Measurements from ENCODE around the gene BBS9. TPM values are rescaled to one million over a fixed set of nuclear protein-coding genes. Genes with fewer than 3 reads are reported as not detected.

BBS9 gene
- total RNA-seq, 2 experiments from 2014 or later: 6.0 to 7.7 TPM

DNA sequence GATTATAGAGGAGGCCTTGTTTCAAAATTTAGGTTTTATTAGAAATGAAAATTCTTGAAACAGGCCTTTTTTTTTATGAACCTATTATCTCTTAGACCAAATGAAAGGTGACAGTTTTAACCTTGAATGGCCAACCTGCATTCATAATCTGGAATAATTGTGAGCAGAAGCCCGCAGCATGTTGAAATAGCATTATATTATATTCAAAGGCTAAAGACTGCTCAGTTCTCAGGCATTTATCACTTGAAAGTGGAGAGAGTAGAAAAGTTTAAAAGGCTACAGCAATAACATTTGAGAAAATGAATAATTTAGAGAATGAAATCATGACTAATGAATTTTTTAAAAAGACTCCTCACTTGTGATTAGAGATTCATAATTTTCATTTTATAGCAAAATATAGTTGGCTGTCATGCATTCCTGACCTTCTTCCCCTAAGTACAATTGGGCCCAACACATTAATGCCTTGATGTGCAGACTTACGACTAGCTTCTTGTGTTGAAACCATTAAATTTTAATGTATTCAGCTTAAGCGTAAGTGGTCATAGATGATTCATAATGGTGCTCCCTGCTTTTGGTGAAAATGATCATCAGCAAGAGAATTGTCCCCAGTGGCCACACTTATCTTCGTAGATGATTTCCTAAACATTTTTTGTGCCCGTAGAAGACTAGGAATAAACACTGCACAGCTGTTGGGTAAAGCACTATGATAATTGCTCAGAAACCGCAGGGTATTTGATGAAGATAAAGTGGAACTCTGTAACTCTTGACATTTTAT, 429.4 kb downstream of the BBS9 start:
- ATAC-seq (no peak), DNase-seq (no peak)
- Mint-ChIP-seq H3K36me3 (ENCODE audit: low read depth) (no peaks in the 10 kb centered on the region), H3K27me3 (no peaks in the 10 kb centered on the region), H3K27ac (no peak overlapping the region), H3K4me1 (ENCODE audit: low read depth) (no peaks in the 10 kb centered on the region), H3K9me3 (no peaks in the 10 kb centered on the region), H3K4me3 (no peak overlapping the region)
- ChIA-PET POLR2A (interaction anchor here (0.6 kb wide), 1 partner anchor 295 kb away, joined by 4 read pairs; no protein-coding TSS in a partner anchor), CTCF (interaction anchor here (1.0 to 1.2 kb wide), 2 partner anchors 12 to 87 kb away, joined by 3 to 5 read pairs; no protein-coding TSS in a partner anchor)
- TF ChIP-seq, protein P1, sequence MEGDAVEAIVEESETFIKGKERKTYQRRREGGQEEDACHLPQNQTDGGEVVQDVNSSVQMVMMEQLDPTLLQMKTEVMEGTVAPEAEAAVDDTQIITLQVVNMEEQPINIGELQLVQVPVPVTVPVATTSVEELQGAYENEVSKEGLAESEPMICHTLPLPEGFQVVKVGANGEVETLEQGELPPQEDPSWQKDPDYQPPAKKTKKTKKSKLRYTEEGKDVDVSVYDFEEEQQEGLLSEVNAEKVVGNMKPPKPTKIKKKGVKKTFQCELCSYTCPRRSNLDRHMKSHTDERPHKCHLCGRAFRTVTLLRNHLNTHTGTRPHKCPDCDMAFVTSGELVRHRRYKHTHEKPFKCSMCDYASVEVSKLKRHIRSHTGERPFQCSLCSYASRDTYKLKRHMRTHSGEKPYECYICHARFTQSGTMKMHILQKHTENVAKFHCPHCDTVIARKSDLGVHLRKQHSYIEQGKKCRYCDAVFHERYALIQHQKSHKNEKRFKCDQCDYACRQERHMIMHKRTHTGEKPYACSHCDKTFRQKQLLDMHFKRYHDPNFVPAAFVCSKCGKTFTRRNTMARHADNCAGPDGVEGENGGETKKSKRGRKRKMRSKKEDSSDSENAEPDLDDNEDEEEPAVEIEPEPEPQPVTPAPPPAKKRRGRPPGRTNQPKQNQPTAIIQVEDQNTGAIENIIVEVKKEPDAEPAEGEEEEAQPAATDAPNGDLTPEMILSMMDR (IDR thresholded peaks at IDR 0.05): no peak
- intact Hi-C loops (cut with micrococcal nuclease): no loop called here

DNA sequence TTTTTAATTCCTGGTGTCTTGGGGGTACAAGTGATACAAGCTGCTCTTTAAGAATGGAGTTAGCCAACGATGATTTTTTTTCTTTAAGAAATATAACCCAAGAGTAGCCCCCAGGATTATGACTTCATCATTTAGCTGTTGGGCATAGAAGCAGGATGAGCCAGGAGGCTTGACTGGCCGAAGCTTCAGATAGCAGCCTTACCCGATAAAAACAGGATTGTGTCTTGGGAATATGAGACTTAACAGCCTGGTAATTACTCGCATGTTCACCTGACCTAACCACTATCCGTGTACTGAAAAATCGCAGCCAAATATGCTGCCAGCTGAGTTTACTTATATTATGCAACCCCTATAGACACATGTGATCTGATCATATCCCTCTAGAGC, 430.0 kb downstream of the BBS9 start:
- H3K36me3 Mint-ChIP-seq (ENCODE audit: low read depth): no peaks in the 10 kb centered on the region
- POLR2A ChIA-PET: interaction anchor here (0.6 kb wide), 1 partner anchor 296 kb away, joined by 4 read pairs; no protein-coding TSS in a partner anchor
- TF ChIP-seq, protein P1 (IDR thresholded peaks at IDR 0.05): no peak
- DNase-seq (no peak), ATAC-seq (no peak)
- intact Hi-C loops (cut with micrococcal nuclease): no loop called here
- H3K9me3 Mint-ChIP-seq: no peaks in the 10 kb centered on the region
- CTCF ChIA-PET: interaction anchor here (1.0 to 1.2 kb wide), 2 partner anchors 13 to 87 kb away, joined by 3 to 5 read pairs; no protein-coding TSS in a partner anchor
- no peaks in the 10 kb centered on the region for H3K4me1 Mint-ChIP-seq (ENCODE audit: low read depth)
- no peaks in the 10 kb centered on the region for H3K27me3 Mint-ChIP-seq
- no peak overlapping the region for H3K4me3 Mint-ChIP-seq
- H3K27ac Mint-ChIP-seq: no peak overlapping the region

DNA sequence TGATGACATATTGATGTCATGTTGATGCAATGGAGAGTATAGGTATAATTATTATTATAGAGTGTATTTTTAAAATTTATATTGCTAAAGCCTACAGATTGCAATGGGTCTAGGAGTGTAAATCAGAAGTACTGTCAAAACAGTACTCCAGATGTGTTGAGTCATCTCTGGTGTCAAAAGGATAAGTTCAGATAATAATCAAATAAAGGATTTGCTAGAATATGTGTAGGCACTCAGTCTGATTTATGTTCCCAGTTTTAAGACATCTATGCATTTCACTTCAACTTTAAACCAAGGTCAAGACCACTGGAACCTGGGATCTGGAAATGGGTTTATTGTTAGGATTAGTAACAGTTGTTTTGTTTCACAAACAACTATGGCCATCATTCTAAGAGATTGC, 433.6 kb downstream of the BBS9 start:
- H3K4me1 Mint-ChIP-seq (ENCODE audit: low read depth): no peaks in the 10 kb centered on the region
- no peak overlapping the region for H3K4me3 Mint-ChIP-seq
- ChIA-PET POLR2A (no interaction called here), CTCF (no interaction called here)
- no peak for ATAC-seq
- DNase-seq: no peak
- intact Hi-C loops (cut with micrococcal nuclease): no loop called here
- H3K9me3 Mint-ChIP-seq: no peaks in the 10 kb centered on the region
- no peaks in the 10 kb centered on the region for H3K36me3 Mint-ChIP-seq (ENCODE audit: low read depth)
- H3K27ac Mint-ChIP-seq: no peak overlapping the region
- no peaks in the 10 kb centered on the region for H3K27me3 Mint-ChIP-seq
- TF ChIP-seq, protein P1 (IDR thresholded peaks at IDR 0.05): no peak

DNA sequence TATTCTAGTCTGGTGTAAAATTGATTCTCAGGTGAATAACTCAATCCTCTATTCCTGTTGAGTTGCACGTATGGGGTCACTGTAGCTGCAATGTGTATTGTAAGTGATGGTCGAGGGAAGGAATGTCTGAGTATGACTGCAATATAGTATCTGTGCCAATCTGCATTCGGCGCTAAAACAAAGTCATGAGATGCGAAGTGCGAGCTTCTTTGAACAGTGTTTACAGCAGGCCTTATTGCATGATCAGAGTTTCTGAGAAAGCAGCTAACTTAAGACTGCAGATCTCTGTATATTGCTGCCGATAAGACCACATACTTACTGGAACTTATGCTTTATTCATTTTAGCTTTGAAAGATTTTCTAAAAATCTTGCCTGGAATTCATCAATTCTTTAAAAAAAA, 434.3 kb downstream of the BBS9 start:
- H3K9me3 Mint-ChIP-seq: no peaks in the 10 kb centered on the region
- H3K4me3 Mint-ChIP-seq: no peak overlapping the region
- ChIA-PET CTCF (interaction anchor here (0.8 kb wide), 1 partner anchor 17 kb away, joined by 3 read pairs; no protein-coding TSS in a partner anchor), POLR2A (no interaction called here)
- no peak overlapping the region for H3K27ac Mint-ChIP-seq
- ATAC-seq (no peak), DNase-seq (no peak)
- TF ChIP-seq, protein P1 (IDR thresholded peaks at IDR 0.05): no peak
- intact Hi-C loops (cut with micrococcal nuclease): no loop called here
- no peaks in the 10 kb centered on the region for H3K4me1 Mint-ChIP-seq (ENCODE audit: low read depth)
- no peaks in the 10 kb centered on the region for H3K36me3 Mint-ChIP-seq (ENCODE audit: low read depth)
- no peaks in the 10 kb centered on the region for H3K27me3 Mint-ChIP-seq

DNA sequence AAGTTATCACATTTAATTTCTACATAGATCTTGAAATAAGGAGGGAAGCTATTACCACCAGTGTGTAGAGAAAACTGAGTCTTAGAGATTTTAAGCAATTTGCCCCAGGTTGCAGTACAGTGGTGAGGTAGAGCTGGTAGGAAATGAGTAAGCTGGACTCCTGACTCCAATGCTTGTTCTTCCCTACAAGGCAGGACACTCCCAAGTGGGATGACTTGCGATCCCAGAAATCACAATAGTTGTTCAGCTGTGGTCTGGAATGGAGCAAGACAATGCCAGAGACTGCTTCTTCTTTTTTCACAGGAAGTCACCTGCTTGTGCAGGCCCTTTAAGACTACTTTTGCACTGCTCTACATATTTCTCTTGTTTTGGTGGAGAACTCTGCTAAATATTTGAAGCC, 448.8 kb downstream of the BBS9 start:
- POLR2A ChIA-PET: no interaction called here
- CTCF ChIA-PET: no interaction called here
- no peaks in the 10 kb centered on the region for H3K4me1 Mint-ChIP-seq (ENCODE audit: low read depth)
- H3K4me3 Mint-ChIP-seq: no peak overlapping the region
- no peak for ATAC-seq
- peaks cover 2% of the 10 kb centered on the region for H3K9me3 Mint-ChIP-seq
- TF ChIP-seq, protein P1 (IDR thresholded peaks at IDR 0.05): no peak
- DNase-seq: no peak
- peaks cover 14% of the 10 kb centered on the region for H3K36me3 Mint-ChIP-seq (ENCODE audit: low read depth)
- intact Hi-C loops (cut with micrococcal nuclease): no loop called here
- no peaks in the 10 kb centered on the region for H3K27me3 Mint-ChIP-seq
- no peak overlapping the region for H3K27ac Mint-ChIP-seq
